ENCODE measurements around the gene TMEFF2.

- TF ChIP-seq CTCF (conservative IDR thresholded peaks at IDR 0.05; ENCODE audit: low read depth in 2 of 2): no peak
- TF ChIP-seq EZH2 (IDR thresholded peaks at IDR 0.05; ENCODE audit: low read depth, unreplicated experiment): no peak
- TF ChIP-seq EZH2phosphoT487 (IDR thresholded peaks at IDR 0.05; ENCODE audit: unreplicated experiment): no peak
- TF ChIP-seq POLR2AphosphoS5 (IDR thresholded peaks at IDR 0.05; ENCODE audit: low read depth): no peak
Measured at GRCh38 chr2:191907091-191907490, 287.6 kb downstream of the TMEFF2 start.
